SJSA1 (cell line): Measurements from ENCODE around the gene PRKN. TPM values are rescaled to one million over a fixed set of nuclear protein-coding genes. Genes with fewer than 3 reads are reported as not detected.
"Not testable (repeated sequence)": the region's sequence is repeated elsewhere in the genome, so short reads cannot be mapped to it uniquely, and the experiment has no call there.

Experiments used
- DNase-seq, 2 experiments: peaks; one replicate each; pipeline ENCODE4 v3.0.0-alpha.2; 2015 to 2020; ENCODE audit warnings: low spot score in 2 of 2, low read depth in 1 of 2
- H3K27ac ChIP-seq: fragments of 250-450 bp; sonication (Bioruptor Pico); 2 replicates; pipeline ENCODE4 v1.5.1; 2020; ENCODE audit warnings: mild to moderate bottlenecking, moderate library complexity
- H3K27me3 ChIP-seq: fragments of 250-450 bp; sonication (Bioruptor Pico); replicated peaks from 2 replicates; pipeline ENCODE4 v1.5.1; 2020; ENCODE audit warnings: mild to moderate bottlenecking, moderate library complexity
- H3K36me3 ChIP-seq: fragments of 250-450 bp; sonication (Bioruptor Pico); 2 replicates; pipeline ENCODE4 v1.5.1; 2020; ENCODE audit warnings: mild to moderate bottlenecking
- H3K4me1 ChIP-seq: fragments of 250-450 bp; sonication (Bioruptor Pico); replicated peaks from 2 replicates; pipeline ENCODE4 v1.6.1; 2021; ENCODE audit warnings: mild to moderate bottlenecking
- H3K4me3 ChIP-seq: fragments of 250-450 bp; sonication (Bioruptor Pico); 2 replicates; pipeline ENCODE4 v1.5.1; 2020; ENCODE audit warnings: mild to moderate bottlenecking
- H3K9me3 ChIP-seq: fragments of 250-450 bp; sonication (Bioruptor Pico); replicated peaks from 2 replicates; pipeline ENCODE4 v1.5.1; 2020; ENCODE audit warnings: mild to moderate bottlenecking
- total RNA-seq: library from RNA; depleted of rRNA; stranded (reverse); fragments of >200 nt; shearing (Covaris generic); gene quantifications from 2 replicates; pipeline ENCODE4 v1.2.3, GENCODE V29; 2014

PRKN gene
- total RNA-seq, 1 experiment from 2014 or later = not detected

- Histone ChIP-seq H3K4me3 (no peak overlapping the region), H3K4me1 (peaks cover 24% of the 10 kb centered on the region), H3K36me3 (no peaks in the 10 kb centered on the region), H3K9me3 (no peaks in the 10 kb centered on the region), H3K27ac (no peak overlapping the region), H3K27me3 (no peaks in the 10 kb centered on the region)
- no peak for DNase-seq
Measured at GRCh38 chr6:161917645-161918044, 809.9 kb downstream of the PRKN start.

GRCh38 chr6:161915456-161915964 lies 812.1 kb downstream of the PRKN start:
- DNase-seq = no peak
- Histone ChIP-seq H3K4me3 (no peak overlapping the region), H3K27me3 (no peaks in the 10 kb centered on the region), H3K4me1 (peaks cover 13% of the 10 kb centered on the region), H3K27ac (no peak overlapping the region), H3K36me3 (no peaks in the 10 kb centered on the region), H3K9me3 (no peaks in the 10 kb centered on the region)

- Histone ChIP-seq H3K4me3 (no peak overlapping the region), H3K4me1 (no peaks in the 10 kb centered on the region), H3K27me3 (no peaks in the 10 kb centered on the region), H3K27ac (no peak overlapping the region), H3K36me3 (no peaks in the 10 kb centered on the region), H3K9me3 (no peaks in the 10 kb centered on the region)
- no peak for DNase-seq
Measured at GRCh38 chr6:161908872-161909271, 818.7 kb downstream of the PRKN start.

- H3K4me1 ChIP-seq = no peaks in the 10 kb centered on the region
- H3K27ac ChIP-seq = no peak overlapping the region
- H3K27me3 ChIP-seq = no peaks in the 10 kb centered on the region
- no peak for DNase-seq
- H3K9me3 ChIP-seq = no peaks in the 10 kb centered on the region
- no peak overlapping the region for H3K4me3 ChIP-seq
- no peaks in the 10 kb centered on the region for H3K36me3 ChIP-seq
Measured at GRCh38 chr6:161906571-161906970, 821.0 kb downstream of the PRKN start.

GRCh38 chr6:161903584-161904212 lies 823.9 kb downstream of the PRKN start:
- no peaks in the 10 kb centered on the region for H3K9me3 ChIP-seq
- DNase-seq = no peak
- H3K4me1 ChIP-seq = no peaks in the 10 kb centered on the region
- no peaks in the 10 kb centered on the region for H3K36me3 ChIP-seq
- H3K4me3 ChIP-seq = no peak overlapping the region
- H3K27ac ChIP-seq = no peak overlapping the region
- H3K27me3 ChIP-seq = no peaks in the 10 kb centered on the region

- no peak overlapping the region for H3K27ac ChIP-seq
- H3K4me3 ChIP-seq = no peak overlapping the region
- no peak for DNase-seq
- H3K4me1 ChIP-seq = no peaks in the 10 kb centered on the region
- no peaks in the 10 kb centered on the region for H3K27me3 ChIP-seq
- H3K36me3 ChIP-seq = no peaks in the 10 kb centered on the region
- H3K9me3 ChIP-seq = no peaks in the 10 kb centered on the region
Measured at GRCh38 chr6:161901740-161902426, 825.7 kb downstream of the PRKN start.

GRCh38 chr6:161894436-161894835 lies 833.1 kb downstream of the PRKN start:
- DNase-seq = no peak
- H3K4me3 ChIP-seq = no peak overlapping the region
- no peaks in the 10 kb centered on the region for H3K36me3 ChIP-seq
- no peaks in the 10 kb centered on the region for H3K27me3 ChIP-seq
- H3K4me1 ChIP-seq = no peaks in the 10 kb centered on the region
- no peaks in the 10 kb centered on the region for H3K9me3 ChIP-seq
- no peak overlapping the region for H3K27ac ChIP-seq

- Histone ChIP-seq H3K4me1 (no peaks in the 10 kb centered on the region), H3K9me3 (no peaks in the 10 kb centered on the region), H3K36me3 (no peaks in the 10 kb centered on the region), H3K27ac (no peak overlapping the region), H3K27me3 (no peaks in the 10 kb centered on the region), H3K4me3 (no peak overlapping the region)
- DNase-seq = no peak
Measured at GRCh38 chr6:161891542-161891941, 836.0 kb downstream of the PRKN start.

- Histone ChIP-seq H3K27me3 (no peaks in the 10 kb centered on the region), H3K4me3 (no peak overlapping the region), H3K4me1 (no peaks in the 10 kb centered on the region), H3K27ac (no peak overlapping the region), H3K36me3 (no peaks in the 10 kb centered on the region), H3K9me3 (no peaks in the 10 kb centered on the region)
- no peak for DNase-seq
Measured at GRCh38 chr6:161890832-161891297, 836.7 kb downstream of the PRKN start.

GRCh38 chr6:161890133-161890831 lies 837.3 kb downstream of the PRKN start:
- Histone ChIP-seq H3K27ac (no peak overlapping the region), H3K4me1 (no peaks in the 10 kb centered on the region), H3K27me3 (no peaks in the 10 kb centered on the region), H3K36me3 (no peaks in the 10 kb centered on the region), H3K9me3 (no peaks in the 10 kb centered on the region), H3K4me3 (no peak overlapping the region)
- DNase-seq = no peak

GRCh38 chr6:161889324-161889723 lies 838.2 kb downstream of the PRKN start:
- Histone ChIP-seq H3K36me3 (no peaks in the 10 kb centered on the region), H3K9me3 (no peaks in the 10 kb centered on the region), H3K4me1 (no peaks in the 10 kb centered on the region), H3K27me3 (no peaks in the 10 kb centered on the region), H3K4me3 (no peak overlapping the region), H3K27ac (no peak overlapping the region)
- DNase-seq = no peak

GRCh38 chr6:161886545-161886944 lies 841.0 kb downstream of the PRKN start:
- not testable (repeated sequence) for H3K4me3 ChIP-seq, H3K36me3 ChIP-seq, H3K4me1 ChIP-seq, H3K9me3 ChIP-seq, H3K27me3 ChIP-seq, DNase-seq, H3K27ac ChIP-seq

- no peaks in the 10 kb centered on the region for H3K27me3 ChIP-seq
- DNase-seq = no peak
- no peaks in the 10 kb centered on the region for H3K4me1 ChIP-seq
- H3K4me3 ChIP-seq = no peak overlapping the region
- H3K9me3 ChIP-seq = no peaks in the 10 kb centered on the region
- no peaks in the 10 kb centered on the region for H3K36me3 ChIP-seq
- no peak overlapping the region for H3K27ac ChIP-seq
Measured at GRCh38 chr6:161884782-161885181, 842.8 kb downstream of the PRKN start.

- DNase-seq = no peak
- H3K4me3 ChIP-seq = no peak overlapping the region
- no peak overlapping the region for H3K27ac ChIP-seq
- no peaks in the 10 kb centered on the region for H3K27me3 ChIP-seq
- H3K36me3 ChIP-seq = no peaks in the 10 kb centered on the region
- H3K4me1 ChIP-seq = no peaks in the 10 kb centered on the region
- no peaks in the 10 kb centered on the region for H3K9me3 ChIP-seq
Measured at GRCh38 chr6:161882196-161882765, 845.3 kb downstream of the PRKN start.
